ENCODE results near the gene NABP1. TPM values are rescaled to one million over a fixed set of nuclear protein-coding genes. Genes with fewer than 3 reads are reported as not detected.

The NABP1 gene
- total RNA-seq, 1 donor from 2014 or later: 86.0 TPM

DNA sequence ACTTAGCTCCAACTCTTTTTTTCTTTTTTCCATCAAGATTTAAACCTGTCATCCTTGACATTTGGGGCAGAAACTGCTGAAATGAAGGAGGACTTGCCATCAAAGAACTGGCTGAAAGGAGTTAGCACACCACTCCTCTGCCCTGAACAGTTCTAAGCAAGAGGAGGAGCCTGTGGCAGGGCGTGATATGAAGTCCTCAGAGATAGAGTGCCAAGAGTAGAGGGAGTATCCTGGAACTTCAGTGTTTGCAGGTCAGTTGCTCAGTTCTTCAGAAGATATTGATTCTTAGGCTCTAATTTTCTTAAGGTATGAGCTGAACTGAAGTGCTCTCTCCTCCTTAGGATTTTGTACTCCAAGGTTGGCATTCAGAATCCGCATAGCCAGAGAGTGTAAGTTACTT is 15.2 kb downstream of the NABP1 start:
- H3K4me3 Mint-ChIP-seq: no peak overlapping the region
- DNase-seq: no peak
- no peak for ATAC-seq (ENCODE audit: low read depth)
- POLR2A ChIA-PET: interaction anchor here (0.6 to 1.7 kb wide), 2 partner anchors 16 to 78 kb away, joined by 6 to 8 read pairs; partner anchors contain the start of gene NABP1
- peaks cover 26% of the 10 kb centered on the region for H3K36me3 Mint-ChIP-seq (ENCODE audit: low read depth)
- no peaks in the 10 kb centered on the region for H3K27me3 Mint-ChIP-seq
- TF ChIP-seq, protein P1, sequence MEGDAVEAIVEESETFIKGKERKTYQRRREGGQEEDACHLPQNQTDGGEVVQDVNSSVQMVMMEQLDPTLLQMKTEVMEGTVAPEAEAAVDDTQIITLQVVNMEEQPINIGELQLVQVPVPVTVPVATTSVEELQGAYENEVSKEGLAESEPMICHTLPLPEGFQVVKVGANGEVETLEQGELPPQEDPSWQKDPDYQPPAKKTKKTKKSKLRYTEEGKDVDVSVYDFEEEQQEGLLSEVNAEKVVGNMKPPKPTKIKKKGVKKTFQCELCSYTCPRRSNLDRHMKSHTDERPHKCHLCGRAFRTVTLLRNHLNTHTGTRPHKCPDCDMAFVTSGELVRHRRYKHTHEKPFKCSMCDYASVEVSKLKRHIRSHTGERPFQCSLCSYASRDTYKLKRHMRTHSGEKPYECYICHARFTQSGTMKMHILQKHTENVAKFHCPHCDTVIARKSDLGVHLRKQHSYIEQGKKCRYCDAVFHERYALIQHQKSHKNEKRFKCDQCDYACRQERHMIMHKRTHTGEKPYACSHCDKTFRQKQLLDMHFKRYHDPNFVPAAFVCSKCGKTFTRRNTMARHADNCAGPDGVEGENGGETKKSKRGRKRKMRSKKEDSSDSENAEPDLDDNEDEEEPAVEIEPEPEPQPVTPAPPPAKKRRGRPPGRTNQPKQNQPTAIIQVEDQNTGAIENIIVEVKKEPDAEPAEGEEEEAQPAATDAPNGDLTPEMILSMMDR (IDR thresholded peaks at IDR 0.05): no peak
- intact Hi-C loops (cut with micrococcal nuclease): no loop called here
- H3K4me1 Mint-ChIP-seq: peaks cover 18% of the 10 kb centered on the region
- no peak overlapping the region for H3K27ac Mint-ChIP-seq
- no peaks in the 10 kb centered on the region for H3K9me3 Mint-ChIP-seq
- CTCF ChIA-PET: interaction anchor here (2.6 to 2.7 kb wide), 2 partner anchors 124 to 127 kb away, joined by 14 to 38 read pairs; no protein-coding TSS in a partner anchor

DNA sequence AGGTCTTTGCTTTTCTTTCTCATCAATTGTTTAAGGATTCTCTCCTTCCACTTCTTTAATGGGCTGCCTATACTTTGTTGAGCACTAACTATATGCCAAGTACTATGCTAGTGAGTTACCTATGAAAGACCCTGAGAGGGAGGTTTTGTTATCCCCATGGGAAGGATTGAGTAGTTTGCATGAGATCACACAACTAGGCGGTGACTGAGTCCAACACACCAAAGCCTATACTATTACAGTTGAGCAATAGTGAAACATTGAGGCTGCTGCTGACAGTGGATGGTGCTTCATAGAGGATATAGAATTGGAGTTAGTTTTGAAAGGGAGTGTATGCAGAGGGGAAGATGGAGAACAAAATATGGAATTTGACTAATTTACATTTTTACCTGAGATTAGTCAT is 15.8 kb downstream of the NABP1 start:
- ATAC-seq (ENCODE audit: low read depth): no peak
- no peak for DNase-seq
- ChIA-PET CTCF (no interaction called here), POLR2A (no interaction called here)
- Mint-ChIP-seq H3K27ac (no peak overlapping the region), H3K4me3 (no peak overlapping the region), H3K27me3 (no peaks in the 10 kb centered on the region), H3K36me3 (ENCODE audit: low read depth) (peaks cover 20% of the 10 kb centered on the region), H3K9me3 (no peaks in the 10 kb centered on the region), H3K4me1 (peaks cover 18% of the 10 kb centered on the region)
- intact Hi-C loops (cut with micrococcal nuclease): no loop called here
- TF ChIP-seq, protein P1 (IDR thresholded peaks at IDR 0.05): no peak

DNA sequence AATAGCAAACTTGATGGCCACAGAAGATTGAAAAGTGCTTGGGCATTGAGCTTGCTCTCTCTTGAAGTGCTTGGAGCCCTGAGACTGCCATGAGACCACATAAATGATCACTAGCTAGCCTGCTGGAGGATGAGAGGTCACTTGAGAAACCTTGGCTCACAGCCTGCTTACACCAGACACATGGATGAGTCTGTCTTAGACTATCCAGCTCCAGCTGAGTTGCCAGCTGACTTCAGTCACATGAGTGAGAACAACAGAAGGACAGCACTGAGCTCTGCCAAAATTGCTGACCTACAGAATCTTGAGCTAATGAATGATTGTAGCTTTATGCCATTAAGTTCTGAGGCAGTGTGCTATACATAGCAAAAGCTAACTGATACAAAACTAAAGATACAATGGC is 18.1 kb downstream of the NABP1 start:
- ATAC-seq (ENCODE audit: low read depth) (no peak), DNase-seq (no peak)
- Mint-ChIP-seq H3K36me3 (ENCODE audit: low read depth) (peaks cover 18% of the 10 kb centered on the region), H3K27ac (no peak overlapping the region), H3K4me3 (no peak overlapping the region), H3K9me3 (no peaks in the 10 kb centered on the region), H3K27me3 (no peaks in the 10 kb centered on the region), H3K4me1 (peaks cover 9% of the 10 kb centered on the region)
- CTCF ChIA-PET: interaction anchor here (0.7 to 1.5 kb wide), 3 partner anchors 125 to 129 kb away, joined by 3 to 6 read pairs (median 4); no protein-coding TSS in a partner anchor
- TF ChIP-seq, protein P1 (IDR thresholded peaks at IDR 0.05): no peak
- intact Hi-C loops (cut with micrococcal nuclease): no loop called here
- POLR2A ChIA-PET: interaction anchor here (0.7 to 1.2 kb wide), 4 partner anchors 16 to 466 kb away, joined by 3 read pairs; partner anchors contain the start of gene NABP1

- Mint-ChIP-seq H3K9me3 (no peaks in the 10 kb centered on the region), H3K4me3 (no peak overlapping the region), H3K27ac (no peak overlapping the region), H3K4me1 (peaks cover 4% of the 10 kb centered on the region), H3K36me3 (ENCODE audit: low read depth) (peaks cover 18% of the 10 kb centered on the region), H3K27me3 (no peaks in the 10 kb centered on the region)
- TF ChIP-seq, protein P1 (IDR thresholded peaks at IDR 0.05): no peak
- ChIA-PET POLR2A (interaction anchor here (0.6 to 1.2 kb wide), 4 partner anchors 9 to 645 kb away, joined by 3 to 10 read pairs (median 6); partner anchors contain the start of gene NABP1), CTCF (interaction anchor here (0.8 to 1.9 kb wide), 4 partner anchors 16 to 141 kb away, joined by 3 to 9 read pairs (median 5); no protein-coding TSS in a partner anchor)
- ATAC-seq (ENCODE audit: low read depth) (no peak), DNase-seq (no peak)
- intact Hi-C loops (cut with micrococcal nuclease): no loop called here
Measured at GRCh38 chr2:191696966-191697365, 19.0 kb downstream of the NABP1 start.

DNA sequence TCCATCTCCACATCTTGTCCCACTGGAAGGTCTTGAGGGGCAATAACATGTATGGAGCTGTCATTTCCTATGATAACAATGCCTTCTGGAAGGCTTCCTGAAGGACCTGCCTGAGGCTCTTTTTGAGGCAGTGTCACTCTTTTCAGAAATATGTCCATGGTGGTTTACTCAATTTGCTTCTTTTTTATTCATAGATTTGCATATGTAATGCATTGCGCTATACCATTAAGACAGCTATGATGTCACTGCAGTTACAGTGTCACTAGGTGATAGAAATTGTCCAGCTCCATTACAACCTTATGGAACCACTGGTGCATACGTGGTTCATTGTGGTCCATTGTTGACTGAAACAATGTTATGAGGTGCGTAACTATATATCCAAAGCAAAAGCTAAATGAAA is 19.9 kb downstream of the NABP1 start:
- TF ChIP-seq, protein P1 (IDR thresholded peaks at IDR 0.05): no peak
- Mint-ChIP-seq H3K4me3 (no peak overlapping the region), H3K27ac (no peak overlapping the region), H3K9me3 (no peaks in the 10 kb centered on the region), H3K27me3 (no peaks in the 10 kb centered on the region), H3K4me1 (peaks cover 4% of the 10 kb centered on the region), H3K36me3 (ENCODE audit: low read depth) (peaks cover 21% of the 10 kb centered on the region)
- intact Hi-C loops (cut with micrococcal nuclease): no loop called here
- ChIA-PET POLR2A (interaction anchor here (1.0 kb wide), 1 partner anchor 9 kb away, joined by 3 read pairs; no protein-coding TSS in a partner anchor), CTCF (interaction anchor here (1.0 to 1.9 kb wide), 4 partner anchors 17 to 142 kb away, joined by 3 to 9 read pairs (median 4); no protein-coding TSS in a partner anchor)
- no peak for DNase-seq
- no peak for ATAC-seq (ENCODE audit: low read depth)

Data from activated B cell treated with CpG ODN at 0.5 μM for 24 hours (primary cell).